ENCODE measurements around the gene PLCH1.
"Not testable (repeated sequence)": the region's sequence is repeated elsewhere in the genome, so short reads cannot be mapped to it uniquely, and the experiment has no call there.

The PLCH1 gene

DNA sequence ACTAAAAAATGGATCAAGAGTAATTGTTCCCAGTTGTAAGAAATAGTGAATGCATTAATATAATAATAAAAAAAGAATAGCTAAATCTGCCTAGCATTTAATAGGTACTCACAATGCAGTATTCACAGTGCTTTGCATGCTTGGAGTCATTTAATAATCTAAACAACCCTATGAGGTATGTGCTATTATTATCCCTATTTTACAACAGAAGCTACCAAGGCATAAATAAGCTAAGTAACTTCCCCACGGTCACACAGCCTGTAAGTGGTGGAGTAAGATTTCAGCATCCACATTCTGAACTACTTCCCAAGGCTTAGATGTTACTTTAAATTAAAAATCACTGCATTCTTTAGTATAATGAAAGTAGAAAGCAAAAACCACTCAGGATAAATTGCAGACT lies 102.9 kb downstream of the PLCH1 start:
- DNase-seq (ENCODE audit: low spot score), result no peak

DNA sequence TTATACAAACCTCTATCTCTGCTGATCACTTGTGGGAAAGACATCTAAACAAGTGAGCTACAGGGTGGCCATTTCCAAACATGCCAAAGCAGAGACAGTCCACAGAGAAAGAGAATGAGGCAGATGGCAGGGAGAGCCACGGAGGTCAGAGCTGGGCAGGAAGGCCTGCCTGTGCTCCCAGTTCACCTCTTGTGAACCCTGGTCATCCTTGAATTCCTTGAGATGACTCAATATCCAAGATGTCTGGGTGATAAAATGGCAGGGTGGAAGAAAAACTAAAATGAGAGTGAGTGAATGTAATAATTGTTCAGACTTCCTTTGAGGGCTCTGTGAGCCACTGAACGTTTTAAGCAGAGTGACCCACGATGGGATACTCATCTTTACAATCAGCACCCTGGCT lies 104.8 kb downstream of the PLCH1 start:
- no peak for DNase-seq (ENCODE audit: low spot score)

DNA sequence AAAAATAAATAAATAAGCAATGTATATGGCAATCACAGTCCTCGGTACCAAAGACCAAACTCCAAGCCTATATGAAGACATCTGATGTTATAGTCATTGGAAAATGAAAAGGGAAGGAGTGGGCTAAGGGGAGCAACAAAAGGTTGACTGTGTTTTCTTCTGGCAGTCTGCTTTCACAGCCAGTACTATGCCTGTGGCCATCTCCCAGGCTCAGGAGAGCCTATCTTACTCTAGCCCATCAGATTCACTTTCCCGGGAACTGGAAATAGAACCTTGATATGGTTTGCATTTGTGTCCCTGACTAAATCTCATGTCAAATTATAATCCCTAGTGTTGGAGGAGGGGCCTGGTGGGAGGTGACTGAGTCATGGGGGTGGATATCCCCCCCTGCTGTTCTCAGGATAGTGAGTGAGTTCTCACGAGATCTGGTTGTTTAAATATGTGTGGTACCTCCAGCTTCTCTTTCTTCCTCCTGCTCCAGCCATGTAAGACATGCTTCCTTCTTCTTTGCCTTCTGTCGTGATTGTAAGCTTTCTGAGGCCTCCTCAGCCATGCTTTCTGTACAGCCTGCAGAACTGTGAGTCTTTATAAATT lies 105.3 kb downstream of the PLCH1 start:
- DNase-seq (ENCODE audit: low spot score), result no peak

DNA sequence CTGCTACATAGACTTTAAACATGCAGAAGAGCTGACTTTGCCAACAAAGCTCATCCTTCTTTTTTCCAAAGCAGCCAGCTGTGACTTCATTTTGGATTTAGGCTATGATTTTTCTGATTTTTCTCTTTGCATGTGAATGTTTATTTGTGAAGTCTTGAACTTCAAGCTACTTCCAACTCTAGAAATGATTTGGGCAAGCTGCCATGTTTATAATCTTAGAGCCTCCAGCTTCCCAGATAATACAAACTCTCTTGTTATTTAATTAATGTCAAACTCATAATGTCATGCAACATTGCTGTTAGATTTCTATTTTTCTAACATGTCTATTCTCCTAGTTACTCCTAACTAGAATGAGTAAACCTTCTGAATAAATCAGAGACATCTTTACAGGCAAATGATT lies 106.4 kb downstream of the PLCH1 start:
- not testable (repeated sequence) for DNase-seq (ENCODE audit: low spot score)

DNA sequence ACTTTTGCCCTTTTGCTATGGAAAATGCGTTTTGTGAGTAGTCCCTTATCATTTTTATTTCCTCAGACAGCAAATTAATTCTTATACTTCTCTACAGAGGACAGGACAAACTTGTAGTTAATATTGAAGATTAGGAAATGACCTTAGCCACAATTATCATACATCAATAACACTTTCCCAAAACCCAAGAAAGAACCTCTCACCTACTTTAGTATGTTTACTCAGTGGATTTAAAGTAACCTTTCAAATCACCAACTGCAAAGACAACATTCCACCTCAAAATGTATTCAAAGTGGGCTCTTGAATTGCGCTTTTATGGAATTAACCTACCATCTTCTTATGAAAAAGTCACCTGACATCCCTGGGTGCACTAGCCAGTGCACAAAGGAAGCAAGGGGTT lies 107.3 kb downstream of the PLCH1 start:
- no peak for DNase-seq (ENCODE audit: low spot score)

DNA sequence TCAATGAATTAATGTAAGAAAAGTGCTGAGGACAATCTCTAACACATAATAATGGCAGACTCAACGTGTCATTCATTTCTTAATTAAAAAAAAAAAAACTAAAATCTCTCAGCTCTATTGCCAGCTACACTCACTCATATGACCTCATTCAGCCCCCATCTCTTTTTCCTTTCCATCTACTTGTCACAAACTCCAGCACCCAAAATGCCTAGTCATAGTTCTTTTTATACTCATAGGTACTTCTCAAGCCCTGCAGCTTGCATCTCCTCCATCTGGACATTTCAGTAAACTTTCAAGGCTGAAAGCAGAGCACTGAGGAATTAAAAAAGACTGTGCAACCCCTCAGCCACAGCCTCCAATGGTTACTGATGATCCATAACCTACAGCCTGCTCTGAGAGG lies 109.8 kb downstream of the PLCH1 start:
- DNase-seq (ENCODE audit: low spot score), result no peak

DNA sequence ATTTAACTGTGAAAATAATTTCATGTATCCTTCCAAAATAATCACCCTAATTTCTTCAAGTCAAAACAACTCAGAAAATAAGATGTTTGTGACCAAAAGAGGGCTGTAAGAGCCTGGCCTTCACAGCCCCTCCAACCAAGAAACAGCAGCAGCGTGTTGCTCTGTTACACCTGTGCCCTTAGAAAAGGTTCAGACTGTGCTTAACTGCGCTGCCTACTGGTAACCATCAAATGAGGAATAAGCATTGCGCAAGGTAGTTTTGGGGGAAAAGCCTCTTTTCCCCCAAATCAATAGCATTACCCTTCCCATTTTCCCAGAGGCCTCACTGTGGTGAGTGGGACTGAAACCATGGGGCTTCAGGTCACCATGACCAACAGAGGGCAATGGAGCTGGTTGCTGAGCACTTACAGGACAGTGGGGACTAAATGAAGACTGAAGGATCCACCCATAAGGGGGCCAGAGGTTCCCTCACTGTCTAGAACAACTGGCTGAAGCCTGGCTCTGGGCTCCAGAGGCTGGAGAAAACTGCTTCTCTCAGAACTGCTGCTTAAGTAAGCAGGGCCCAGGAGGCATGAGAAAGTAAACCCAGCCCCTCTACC lies 110.7 kb downstream of the PLCH1 start:
- DNase-seq (ENCODE audit: low spot score), result no peak

DNA sequence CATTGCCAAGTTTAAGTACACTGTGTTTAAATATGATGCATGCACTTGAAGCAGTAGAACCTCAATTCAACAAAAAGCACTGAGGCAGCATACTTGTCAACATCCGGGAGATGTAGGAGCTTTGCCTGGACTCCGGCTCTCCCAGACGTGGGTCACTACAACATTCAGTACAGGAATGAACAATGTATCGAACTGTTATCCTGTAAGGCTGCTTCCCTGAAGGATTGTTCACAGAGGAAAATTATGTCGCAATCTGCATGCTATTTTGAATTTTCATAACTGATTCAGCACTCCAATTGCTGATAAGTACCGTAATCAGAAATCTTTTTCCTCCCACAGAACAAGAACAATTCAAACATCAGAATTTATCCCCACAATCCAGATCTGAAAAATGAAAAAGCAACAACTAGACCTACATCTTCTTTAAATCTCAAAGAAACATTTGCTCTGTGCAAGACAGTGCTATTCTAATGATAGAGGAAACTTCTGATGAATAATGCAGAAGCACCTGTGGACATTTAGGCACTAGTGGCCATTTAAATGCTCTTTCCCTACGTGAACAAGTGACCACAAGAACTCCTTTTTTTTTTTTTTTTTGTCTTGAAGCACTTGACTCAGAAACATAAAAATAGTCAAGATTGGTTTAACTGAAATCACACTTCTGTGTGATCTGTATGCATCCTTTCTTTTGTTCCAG lies 113.4 kb downstream of the PLCH1 start:
- DNase-seq (ENCODE audit: low spot score), result no peak

DNA sequence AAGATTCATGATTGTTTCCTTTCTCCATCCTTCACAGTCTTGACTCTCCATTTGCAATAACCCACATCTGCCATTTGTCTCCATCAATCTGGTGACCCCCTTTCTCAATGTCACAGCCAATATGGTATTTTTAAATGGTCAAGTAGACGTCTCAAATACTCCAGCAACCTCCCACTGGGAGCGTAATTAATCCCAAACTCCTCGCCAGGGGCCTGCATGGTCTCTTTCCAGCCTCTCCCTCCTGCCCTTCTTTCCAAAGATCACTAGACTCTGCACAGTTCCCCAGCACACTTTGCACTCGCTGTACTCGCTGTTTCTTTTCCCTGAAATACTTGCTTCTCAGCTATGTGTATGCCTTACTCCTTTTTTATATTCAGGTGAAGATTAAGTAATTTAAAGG lies 115.3 kb downstream of the PLCH1 start:
- DNase-seq (ENCODE audit: low spot score), result no peak

DNA sequence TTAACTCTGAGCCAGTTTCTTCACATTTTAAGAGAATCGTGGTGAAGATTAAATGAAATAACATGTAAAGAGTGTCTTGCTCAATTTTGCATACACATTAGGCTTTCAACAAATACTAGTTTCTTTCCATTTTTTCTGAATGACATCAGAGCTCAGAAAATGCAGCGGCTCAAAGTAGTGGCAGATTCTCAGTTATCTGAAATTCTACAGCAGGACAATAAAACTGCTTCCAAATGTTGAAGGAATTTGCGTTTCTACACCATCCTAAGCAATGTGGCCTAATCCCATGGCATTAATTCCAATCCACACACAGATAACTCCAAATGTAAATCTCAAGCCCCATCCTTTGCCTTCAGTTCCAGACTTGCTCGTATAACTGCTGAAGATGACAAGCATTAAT lies 115.8 kb downstream of the PLCH1 start:
- DNase-seq (ENCODE audit: low spot score), result no peak

DNA sequence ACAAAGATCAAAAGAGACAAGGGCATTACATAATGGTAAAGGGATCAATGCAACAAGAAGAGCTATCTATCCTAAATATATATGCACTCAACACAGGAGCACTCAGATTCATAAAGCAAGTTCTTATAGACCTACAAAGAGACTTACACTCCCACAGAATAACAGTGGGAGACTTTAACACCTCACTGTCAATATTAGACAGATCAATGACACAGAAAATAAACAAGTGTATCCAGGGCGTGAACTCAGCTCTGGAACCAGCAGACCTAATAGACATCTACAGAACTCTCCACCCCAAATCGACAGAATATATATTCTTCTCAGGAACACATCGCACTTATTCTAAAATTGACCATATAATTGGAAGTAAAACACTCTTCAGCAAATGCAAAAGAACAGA lies 122.2 kb downstream of the PLCH1 start:
- DNase-seq (ENCODE audit: low spot score), result not testable (repeated sequence)

DNA sequence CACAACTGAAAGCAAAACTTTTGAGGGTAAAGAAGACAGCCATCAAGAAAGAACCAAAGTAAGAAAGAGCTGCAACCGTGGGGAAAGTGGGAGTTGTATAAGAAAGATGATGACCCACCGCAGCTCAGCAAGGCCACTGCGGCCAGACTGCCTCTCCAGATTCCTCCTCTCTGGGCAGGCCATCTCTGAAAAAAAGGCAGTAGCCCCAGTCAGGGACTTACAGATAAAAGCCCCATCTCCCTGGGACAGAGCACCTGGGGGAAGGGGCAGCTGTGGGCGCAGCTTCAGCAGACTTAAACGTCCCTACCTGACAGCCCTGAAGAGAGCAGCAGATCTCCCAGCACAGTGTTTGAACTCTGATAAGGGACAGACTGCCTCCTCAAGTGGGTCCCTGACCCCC lies 124.3 kb downstream of the PLCH1 start:
- not testable (repeated sequence) for DNase-seq (ENCODE audit: low spot score)

DNA sequence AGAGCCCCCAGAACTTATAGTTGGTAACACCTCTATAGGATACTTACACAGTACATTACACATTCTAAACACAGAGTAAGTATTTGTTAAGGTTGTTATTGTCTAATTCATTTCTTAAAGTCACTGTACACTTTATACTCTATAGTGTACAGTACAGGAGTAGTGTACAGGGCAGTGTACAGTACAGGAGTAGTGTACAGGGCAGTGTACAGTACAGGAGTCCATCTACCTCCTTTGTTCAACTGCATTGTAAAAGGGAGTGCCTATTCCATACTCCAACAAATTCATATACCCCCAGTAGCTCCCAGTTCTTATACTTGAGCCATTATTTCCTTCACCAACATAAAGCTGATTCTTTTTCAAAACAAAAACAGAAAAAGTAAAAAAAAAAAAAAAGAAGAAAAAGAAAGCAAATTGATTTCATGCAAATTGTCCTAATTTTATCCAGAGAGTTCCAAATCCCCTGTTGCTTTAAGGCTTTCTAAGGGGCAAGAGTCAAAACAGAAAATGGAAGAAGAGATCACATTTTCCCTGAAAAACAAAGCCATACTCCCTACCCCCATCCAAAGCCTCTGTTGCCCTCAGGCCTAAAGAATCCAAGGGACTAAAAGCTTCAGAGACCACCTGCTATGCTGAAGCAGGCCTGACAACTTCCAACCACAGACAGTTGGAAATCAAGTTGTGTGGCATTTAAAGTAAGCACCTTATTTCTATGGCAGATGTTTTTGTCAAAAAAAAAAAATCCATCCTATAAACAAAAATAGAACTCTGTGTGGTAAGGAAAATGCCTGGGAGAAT lies 125.6 kb downstream of the PLCH1 start:
- no peak for DNase-seq (ENCODE audit: low spot score)

DNA sequence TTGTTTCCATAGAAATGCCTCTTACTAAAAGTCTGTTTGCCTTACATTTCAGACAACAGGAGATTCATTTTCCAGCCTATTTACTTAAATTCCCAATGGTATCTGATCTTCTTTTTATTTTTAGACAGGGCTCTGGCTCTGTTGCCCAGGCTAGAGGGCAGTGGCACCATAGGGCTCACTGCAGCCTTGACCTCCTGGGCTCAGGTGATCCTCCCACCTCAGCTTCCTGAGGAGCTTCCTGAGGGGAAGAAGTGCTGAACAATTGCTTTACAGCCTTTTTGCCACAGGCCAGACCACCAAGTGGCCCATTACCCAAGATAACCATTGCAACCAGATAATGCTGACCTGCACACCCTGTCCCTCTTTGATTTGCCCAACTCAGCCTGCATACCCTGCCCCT lies 126.3 kb downstream of the PLCH1 start:
- no peak for DNase-seq (ENCODE audit: low spot score)

DNA sequence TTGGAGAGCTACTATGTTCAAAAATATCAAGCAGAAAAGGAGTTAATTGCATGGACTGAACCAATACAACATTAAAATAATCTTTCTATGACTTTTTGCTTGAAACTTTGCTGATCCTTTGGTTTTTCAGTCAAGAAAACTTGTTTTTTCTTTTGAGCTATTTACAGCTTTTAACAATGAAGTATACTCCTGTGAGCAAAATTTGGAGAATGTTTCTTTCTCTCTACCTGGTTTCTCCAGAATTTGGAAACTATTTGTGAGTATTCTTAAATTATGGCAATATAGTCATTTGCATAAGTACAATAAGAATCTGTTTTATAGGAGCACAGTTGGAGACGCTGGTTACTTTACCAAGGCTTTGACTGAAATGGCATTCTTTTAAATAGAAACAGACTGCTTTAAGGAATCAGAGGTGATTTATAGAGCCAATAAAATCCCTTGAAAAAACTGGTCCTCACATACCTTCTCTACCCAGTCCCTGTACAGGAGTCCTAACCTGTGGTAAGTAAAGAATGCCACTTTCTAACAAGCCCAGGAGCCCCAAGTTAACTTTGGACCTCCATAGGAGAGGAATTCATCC lies 127.4 kb downstream of the PLCH1 start:
- DNase-seq (ENCODE audit: low spot score), result no peak

DNA sequence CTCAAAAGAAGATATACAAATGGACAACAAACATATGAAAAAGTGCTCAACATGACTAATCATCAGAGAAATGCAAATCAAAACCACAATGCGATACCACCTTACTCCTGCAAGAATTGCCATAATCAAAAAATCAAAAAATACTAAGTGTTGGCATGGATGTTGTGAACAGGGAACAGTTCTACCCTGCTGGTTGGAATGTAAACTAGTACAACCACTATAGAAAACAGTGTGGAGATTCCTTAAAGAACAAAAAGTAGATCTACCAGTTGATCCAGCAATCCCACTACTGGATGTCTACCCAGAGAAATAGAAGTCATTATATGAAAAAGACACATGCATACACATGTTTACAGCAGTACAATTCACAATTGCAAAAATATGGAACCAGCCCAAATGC lies 129.7 kb downstream of the PLCH1 start:
- DNase-seq (ENCODE audit: low spot score), result not testable (repeated sequence)

DNA sequence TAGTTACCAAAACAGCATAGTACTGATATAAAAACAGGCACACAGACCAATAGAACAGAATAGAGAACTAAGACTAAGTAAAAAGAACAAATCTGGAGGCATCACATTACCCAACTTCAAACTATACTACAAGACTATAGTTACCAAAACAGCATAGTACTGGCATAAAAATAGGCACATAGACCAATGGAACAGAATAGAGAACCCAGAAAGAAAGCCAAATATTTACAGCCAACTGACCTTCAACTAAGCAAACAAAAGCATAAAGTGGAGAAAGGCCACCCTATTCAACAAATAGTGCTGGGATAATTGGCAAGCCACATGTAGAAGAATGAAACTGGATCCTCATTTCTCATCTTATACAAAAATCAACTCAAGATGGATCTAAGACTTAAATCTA lies 130.5 kb downstream of the PLCH1 start:
- not testable (repeated sequence) for DNase-seq (ENCODE audit: low spot score)

DNA sequence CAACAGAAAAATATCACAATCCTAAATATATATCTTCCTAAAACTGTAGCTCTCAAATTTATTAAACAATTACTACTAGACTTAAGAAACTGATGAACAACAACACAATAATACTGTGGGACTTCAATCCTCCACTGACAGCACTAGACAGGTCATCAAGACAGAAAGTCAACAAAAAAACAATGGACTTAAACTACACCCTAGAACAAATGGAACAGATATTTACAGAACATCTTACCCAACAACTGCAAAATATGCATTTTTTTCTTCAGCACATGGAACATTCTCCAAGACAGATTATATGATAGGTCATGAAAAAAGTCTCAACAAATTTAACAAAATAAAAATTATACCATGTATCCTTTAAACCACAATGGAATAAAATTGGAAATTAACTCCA lies 133.4 kb downstream of the PLCH1 start:
- no peak for DNase-seq (ENCODE audit: low spot score)

DNA sequence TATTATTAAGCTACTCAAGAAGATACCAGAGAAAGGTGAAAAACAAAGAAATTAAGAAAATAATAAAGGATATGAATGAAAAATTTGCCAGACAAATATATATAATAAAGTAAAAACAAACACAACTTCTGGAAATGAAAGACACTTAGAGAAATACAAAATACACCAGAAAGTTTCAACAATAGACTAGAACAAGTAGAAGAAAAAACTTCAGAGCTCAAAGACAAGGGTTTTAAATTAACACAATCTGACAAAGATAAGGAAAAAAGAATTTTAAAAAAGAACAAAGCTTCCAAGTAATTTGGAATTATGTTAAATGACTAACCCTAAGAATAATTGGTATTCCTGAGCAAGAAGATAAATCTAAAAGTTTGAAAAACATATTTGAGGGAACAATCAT lies 135.3 kb downstream of the PLCH1 start:
- no peak for DNase-seq (ENCODE audit: low spot score)

DNA sequence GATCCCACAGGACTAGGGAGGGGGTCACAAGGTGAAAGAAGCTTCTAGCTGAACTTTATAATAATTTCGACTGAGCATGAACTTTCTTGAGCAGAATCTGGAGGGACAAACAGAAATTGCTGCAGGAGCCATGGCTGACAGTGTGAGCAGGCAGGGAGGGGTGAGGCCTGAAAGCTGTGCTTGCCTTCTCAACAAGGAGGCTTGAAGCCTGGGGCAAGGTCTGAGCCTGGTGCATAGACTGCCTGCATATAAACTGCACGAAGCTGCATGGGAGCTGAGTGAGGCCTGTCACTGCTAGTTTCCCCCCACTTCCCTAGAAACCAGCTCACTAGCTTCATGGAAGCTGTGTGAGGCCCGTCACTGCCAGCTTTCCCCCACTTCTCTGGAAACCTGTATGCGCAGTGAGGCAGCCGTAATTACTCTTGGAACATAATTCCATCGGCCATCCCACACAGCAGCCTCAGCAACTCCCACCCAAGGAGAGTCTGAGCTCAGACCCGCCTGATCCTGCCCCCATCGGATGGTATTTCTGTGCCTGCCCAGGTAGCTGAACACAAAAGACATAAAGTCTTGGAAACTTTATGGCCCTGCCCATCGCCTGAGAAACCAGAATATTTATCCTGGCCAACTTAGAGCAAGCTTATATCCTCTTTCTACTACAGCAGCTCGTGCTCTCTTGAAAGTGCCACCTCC lies 136.5 kb downstream of the PLCH1 start:
- no peak for DNase-seq (ENCODE audit: low spot score)

DNA sequence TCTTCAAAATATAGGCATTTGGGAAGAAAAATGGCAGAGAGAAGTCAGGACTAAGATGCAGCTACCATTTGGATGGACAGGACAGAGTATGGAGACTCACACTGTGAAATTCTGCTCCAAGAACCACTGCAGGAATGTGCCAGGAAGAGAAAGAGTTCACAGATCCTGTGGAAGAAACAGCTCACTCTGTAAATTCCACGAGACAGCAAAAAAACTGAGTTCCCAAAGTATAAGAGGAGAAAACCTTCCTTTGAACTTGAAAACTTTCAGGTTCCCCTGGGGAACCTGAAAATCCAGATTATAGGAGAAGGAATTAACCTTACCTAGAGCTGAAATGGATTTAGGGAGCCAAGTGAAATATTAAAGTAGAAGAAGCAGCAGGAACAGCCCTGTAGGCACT lies 137.1 kb downstream of the PLCH1 start:
- DNase-seq (ENCODE audit: low spot score), result no peak

DNA sequence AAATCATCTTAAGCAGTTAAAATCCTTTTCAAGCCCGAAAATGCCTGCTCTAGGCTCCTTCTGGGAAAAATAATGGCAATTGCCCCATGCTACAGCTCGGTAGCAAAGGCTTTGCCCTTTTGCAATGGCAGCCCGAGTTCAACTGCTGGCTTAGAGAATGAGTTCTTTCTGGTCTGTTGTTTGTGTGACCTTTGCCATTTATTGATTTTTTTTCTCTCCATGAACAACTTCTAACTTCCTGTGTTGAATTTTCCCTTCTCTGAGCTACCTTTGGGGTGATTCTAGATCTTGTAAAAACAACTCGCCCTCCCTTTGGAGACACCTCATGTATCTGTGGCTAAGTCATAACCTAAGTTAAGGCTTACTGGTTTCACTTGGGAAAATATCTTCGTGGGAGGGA lies 139.3 kb downstream of the PLCH1 start:
- no peak for DNase-seq (ENCODE audit: low spot score)

Measured in LoVo (cell line).